ENCODE data around the gene POU6F2. TPM values are rescaled to one million over a fixed set of nuclear protein-coding genes. Genes with fewer than 3 reads are reported as not detected.

The POU6F2 gene
- total and polyA plus RNA-seq, 9 of the 15 experiments (the other 6 are each of a cell fraction or from before 2014, with no cell fraction given), result 0.29 to 1.5 (median 0.96) TPM

DNA sequence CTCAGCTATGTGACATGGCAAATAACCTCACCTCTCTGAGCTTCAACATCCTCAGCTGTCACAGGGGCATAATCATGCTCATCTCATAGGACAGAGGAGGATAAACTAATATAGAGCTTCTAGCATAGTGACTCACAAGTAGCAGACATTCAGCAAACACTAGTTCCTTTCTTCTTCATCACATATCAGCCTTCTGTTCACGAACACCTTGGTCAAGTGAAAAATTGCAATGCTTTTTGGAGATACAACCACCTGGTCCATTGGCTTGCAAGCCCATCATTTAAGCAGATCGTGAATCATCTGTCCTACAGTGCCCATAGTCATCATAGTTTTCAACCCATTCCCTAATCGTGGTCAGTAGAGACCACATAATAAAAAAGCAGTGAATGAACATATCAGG is 310.6 kb downstream of the POU6F2 start:
- Histone ChIP-seq H3K9ac (ENCODE audit: insufficient read depth in 1 of 2, low read depth in 2 of 2, low read length in 2 of 2) (no peak overlapping the region), H3K27me3 (ENCODE audit: control insufficient read depth in 2 of 2, insufficient read depth in 2 of 2, low read length in 2 of 2) (peaks cover 11 to 12% of the 10 kb centered on the region in 2 experiments; a peak in 3 of 5 replicates), H3K9me3 (replicated peaks; ENCODE audit: control insufficient read depth, insufficient read depth, low read depth, low read length) (no peaks in the 10 kb centered on the region), H3K4me2 (ENCODE audit: insufficient read depth, low read length) (no peak overlapping the region), H3K4me3 (no peak overlapping the region), H4K20me1 (replicated peaks; ENCODE audit: control insufficient read depth, insufficient read depth, low read length) (no peaks in the 10 kb centered on the region), H3K36me3 (ENCODE audit: control insufficient read depth, insufficient read depth, low read length) (no peaks in the 10 kb centered on the region), H3K4me1 (replicated peaks in 1 of 2; ENCODE audit: control insufficient read depth in 2 of 2, insufficient read depth in 2 of 2, low read length in 2 of 2) (no peaks in the 10 kb centered on the region), H2AFZ (ENCODE audit: low read depth, low read length) (no peak overlapping the region), H3K79me2 (ENCODE audit: control insufficient read depth, insufficient read depth, low read length) (no peaks in the 10 kb centered on the region), H3K27ac (ENCODE audit: extremely low read depth, low read depth, low read length) (no peak overlapping the region), H3K9me1 (ENCODE audit: control insufficient read depth, insufficient read depth, low read length) (no peaks in the 10 kb centered on the region)
- in situ Hi-C loops (cut with MboI), result no loop called here
- POLR2A ChIA-PET, result interaction anchor here (0.6 kb wide), 1 partner anchor 10 kb away, joined by 3 read pairs; no protein-coding TSS in a partner anchor
- ATAC-seq (no peak), FAIRE-seq (no peak), DNase-seq (ENCODE audit: extremely low read depth in 1 of 4, low spot score in 3 of 4) (no peak)
- intact Hi-C loops (cut with micrococcal nuclease), result no loop called here
- WGBS (ENCODE audit: insufficient coverage, low coverage, missing lambda C conversion rate), result 3% methylated on average over 3 of the region's 3 CpGs
- no TSS peak for BruUV-seq (replicated peaks)
- CTCF ChIA-PET (ENCODE audit: low intra/inter-chr PET ratio), result no interaction called here
- TF ChIP-seq FOXA1 (IDR thresholded peaks at IDR 0.05; ENCODE audit: borderline replicate concordance) (no peak), CHD4 (IDR thresholded peaks at IDR 0.05; ENCODE audit: insufficient read depth, insufficient replicate concordance, low read depth, low read length, poor library complexity, severe bottlenecking) (no peak), ZSCAN29 (IDR thresholded peaks at IDR 0.05) (no peak), HMG20A (CRISPR knock-in tag; conservative IDR thresholded peaks at IDR 0.05) (no peak), KLF13 (tag; IDR thresholded peaks at IDR 0.05; ENCODE audit: borderline replicate concordance, low read depth) (no peak), SMARCA5 (IDR thresholded peaks at IDR 0.05) (no peak), SMC3 (conservative IDR thresholded peaks at IDR 0.05; ENCODE audit: insufficient read depth, low read depth, low read length) (no peak), PML (IDR thresholded peaks at IDR 0.05; ENCODE audit: low read length) (no peak), ZBED1 (IDR thresholded peaks at IDR 0.05) (no peak)
- TF ChIP-seq, protein P1, sequence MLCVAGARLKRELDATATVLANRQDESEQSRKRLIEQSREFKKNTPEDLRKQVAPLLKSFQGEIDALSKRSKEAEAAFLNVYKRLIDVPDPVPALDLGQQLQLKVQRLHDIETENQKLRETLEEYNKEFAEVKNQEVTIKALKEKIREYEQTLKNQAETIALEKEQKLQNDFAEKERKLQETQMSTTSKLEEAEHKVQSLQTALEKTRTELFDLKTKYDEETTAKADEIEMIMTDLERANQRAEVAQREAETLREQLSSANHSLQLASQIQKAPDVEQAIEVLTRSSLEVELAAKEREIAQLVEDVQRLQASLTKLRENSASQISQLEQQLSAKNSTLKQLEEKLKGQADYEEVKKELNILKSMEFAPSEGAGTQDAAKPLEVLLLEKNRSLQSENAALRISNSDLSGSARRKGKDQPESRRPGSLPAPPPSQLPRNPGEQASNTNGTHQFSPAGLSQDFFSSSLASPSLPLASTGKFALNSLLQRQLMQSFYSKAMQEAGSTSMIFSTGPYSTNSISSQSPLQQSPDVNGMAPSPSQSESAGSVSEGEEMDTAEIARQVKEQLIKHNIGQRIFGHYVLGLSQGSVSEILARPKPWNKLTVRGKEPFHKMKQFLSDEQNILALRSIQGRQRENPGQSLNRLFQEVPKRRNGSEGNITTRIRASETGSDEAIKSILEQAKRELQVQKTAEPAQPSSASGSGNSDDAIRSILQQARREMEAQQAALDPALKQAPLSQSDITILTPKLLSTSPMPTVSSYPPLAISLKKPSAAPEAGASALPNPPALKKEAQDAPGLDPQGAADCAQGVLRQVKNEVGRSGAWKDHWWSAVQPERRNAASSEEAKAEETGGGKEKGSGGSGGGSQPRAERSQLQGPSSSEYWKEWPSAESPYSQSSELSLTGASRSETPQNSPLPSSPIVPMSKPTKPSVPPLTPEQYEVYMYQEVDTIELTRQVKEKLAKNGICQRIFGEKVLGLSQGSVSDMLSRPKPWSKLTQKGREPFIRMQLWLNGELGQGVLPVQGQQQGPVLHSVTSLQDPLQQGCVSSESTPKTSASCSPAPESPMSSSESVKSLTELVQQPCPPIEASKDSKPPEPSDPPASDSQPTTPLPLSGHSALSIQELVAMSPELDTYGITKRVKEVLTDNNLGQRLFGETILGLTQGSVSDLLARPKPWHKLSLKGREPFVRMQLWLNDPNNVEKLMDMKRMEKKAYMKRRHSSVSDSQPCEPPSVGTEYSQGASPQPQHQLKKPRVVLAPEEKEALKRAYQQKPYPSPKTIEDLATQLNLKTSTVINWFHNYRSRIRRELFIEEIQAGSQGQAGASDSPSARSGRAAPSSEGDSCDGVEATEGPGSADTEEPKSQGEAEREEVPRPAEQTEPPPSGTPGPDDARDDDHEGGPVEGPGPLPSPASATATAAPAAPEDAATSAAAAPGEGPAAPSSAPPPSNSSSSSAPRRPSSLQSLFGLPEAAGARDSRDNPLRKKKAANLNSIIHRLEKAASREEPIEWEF (CRISPR knock-in tag; IDR thresholded peaks at IDR 0.05), result no peak
- TF ChIP-seq, protein P2, sequence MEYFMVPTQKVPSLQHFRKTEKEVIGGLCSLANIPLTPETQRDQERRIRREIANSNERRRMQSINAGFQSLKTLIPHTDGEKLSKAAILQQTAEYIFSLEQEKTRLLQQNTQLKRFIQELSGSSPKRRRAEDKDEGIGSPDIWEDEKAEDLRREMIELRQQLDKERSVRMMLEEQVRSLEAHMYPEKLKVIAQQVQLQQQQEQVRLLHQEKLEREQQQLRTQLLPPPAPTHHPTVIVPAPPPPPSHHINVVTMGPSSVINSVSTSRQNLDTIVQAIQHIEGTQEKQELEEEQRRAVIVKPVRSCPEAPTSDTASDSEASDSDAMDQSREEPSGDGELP (CRISPR knock-in tag; IDR thresholded peaks at IDR 0.05; ENCODE audit: borderline replicate concordance), result no peak
